ENCODE measurements around the gene STK17A.

Gene STK17A

GRCh38 chr7:43637114-43637806 is 54.4 kb downstream of the STK17A start:
- DNase-seq: no peak

GRCh38 chr7:43639858-43640491 is 57.1 kb downstream of the STK17A start:
- no peak for DNase-seq

- DNase-seq: no peak
Measured at GRCh38 chr7:43640679-43641078, 57.8 kb downstream of the STK17A start.

- no peak for DNase-seq
Measured at GRCh38 chr7:43642897-43643630, 60.2 kb downstream of the STK17A start.

GRCh38 chr7:43643846-43644245 is 60.9 kb downstream of the STK17A start:
- no peak for DNase-seq

GRCh38 chr7:43645699-43646226 is 62.9 kb downstream of the STK17A start:
- no peak for DNase-seq

GRCh38 chr7:43646603-43647338 is 63.9 kb downstream of the STK17A start:
- no peak for DNase-seq

- DNase-seq: no peak
Measured at GRCh38 chr7:43647339-43647672, 64.4 kb downstream of the STK17A start.

- DNase-seq: peak; percentile 74
Measured at GRCh38 chr7:43647673-43648472, 65.0 kb downstream of the STK17A start.

- peak; percentile 86 for DNase-seq
Measured at GRCh38 chr7:43648473-43649406, 65.8 kb downstream of the STK17A start.

- peak; percentile 84 for DNase-seq
Measured at GRCh38 chr7:43649755-43650274, 66.9 kb downstream of the STK17A start.

- no peak for DNase-seq
Measured at GRCh38 chr7:43650457-43651052, 67.6 kb downstream of the STK17A start.

- no peak for DNase-seq
Measured at GRCh38 chr7:43652364-43652763, 69.5 kb downstream of the STK17A start.

- DNase-seq: no peak
Measured at GRCh38 chr7:43653466-43653865, 70.6 kb downstream of the STK17A start.

- DNase-seq: no peak
Measured at GRCh38 chr7:43653891-43654504, 71.1 kb downstream of the STK17A start.

GRCh38 chr7:43655584-43655983 is 72.7 kb downstream of the STK17A start:
- no peak for DNase-seq

- no peak for DNase-seq
Measured at GRCh38 chr7:43656997-43657396, 74.1 kb downstream of the STK17A start.

GRCh38 chr7:43658718-43659548 is 76.0 kb downstream of the STK17A start:
- no peak for DNase-seq

- DNase-seq: no peak
Measured at GRCh38 chr7:43659549-43659896, 76.6 kb downstream of the STK17A start.

All from activated effector memory CD4-positive, alpha-beta T cell treated with anti-CD3 and anti-CD28 coated beads, Interleukin-2, amount 50 U/mL, for 16 hours (primary cell).